ENCODE data around the gene RAB11FIP4. TPM values are rescaled to one million over a fixed set of nuclear protein-coding genes. Genes with fewer than 3 reads are reported as not detected.

The RAB11FIP4 gene
- total and polyA plus RNA-seq, 2 of the 13 experiments (the other 11 are each of a cell fraction or from before 2014, with no cell fraction given), result 28.0 to 89.3 TPM

GRCh38 chr17:31467502-31468256 lies 76.2 kb downstream of the RAB11FIP4 start (continued):
- TF ChIP-seq KMT2A (CRISPR knock-in tag; IDR thresholded peaks at IDR 0.05) (no peak), ZMYM3 (CRISPR knock-in tag; IDR thresholded peaks at IDR 0.05) (peak; percentile 70; the same call in 1 of the 2 replicates), PLSCR1 (CRISPR knock-in tag; IDR thresholded peaks at IDR 0.05; ENCODE audit: borderline replicate concordance) (no peak), MXD3 (CRISPR knock-in tag; IDR thresholded peaks at IDR 0.05) (no peak), NFYC (CRISPR knock-in tag; IDR thresholded peaks at IDR 0.05) (no peak), NR1H2 (CRISPR knock-in tag; IDR thresholded peaks at IDR 0.05; ENCODE audit: borderline replicate concordance, low read depth) (0 out of 2 replicates have a peak, but pooled peaks have one; percentile 64), SCMH1 (CRISPR knock-in tag; IDR thresholded peaks at IDR 0.05; ENCODE audit: borderline replicate concordance) (no peak), NR2F1 (CRISPR knock-in tag; IDR thresholded peaks at IDR 0.05) (no peak), HIVEP1 (CRISPR knock-in tag; IDR thresholded peaks at IDR 0.05) (0 out of 2 replicates have a peak, but pooled peaks have one; percentile 44), ZNF460 (CRISPR knock-in tag; IDR thresholded peaks at IDR 0.05; ENCODE audit: borderline replicate concordance) (no peak), ZNF292 (CRISPR knock-in tag; IDR thresholded peaks at IDR 0.05; ENCODE audit: borderline replicate concordance, low read depth) (peak; percentile 95), CEBPZ (IDR thresholded peaks at IDR 0.05; ENCODE audit: low read length) (no peak), ATF3 (CRISPR knock-in tag; IDR thresholded peaks at IDR 0.05) (no peak), MBD4 (IDR thresholded peaks at IDR 0.05; ENCODE audit: borderline replicate concordance, low read length) (no peak), NFKB2 (CRISPR knock-in tag; IDR thresholded peaks at IDR 0.05; ENCODE audit: borderline replicate concordance) (peak; percentile 50; the same call in 1 of the 2 replicates), ZBTB26 (CRISPR knock-in tag; IDR thresholded peaks at IDR 0.05; ENCODE audit: borderline replicate concordance) (no peak), ZNF296 (CRISPR knock-in tag; conservative IDR thresholded peaks at IDR 0.05) (no peak), CENPBD1 (CRISPR knock-in tag; IDR thresholded peaks at IDR 0.05; ENCODE audit: borderline replicate concordance, low read depth) (no peak), SP140L (CRISPR knock-in tag; IDR thresholded peaks at IDR 0.05; ENCODE audit: borderline replicate concordance) (no peak), HINFP (CRISPR knock-in tag; IDR thresholded peaks at IDR 0.05; ENCODE audit: low read depth) (no peak)

Data from HepG2 (cell line).